GM12872 (cell line): ENCODE measurements around the gene KRTAP5-7.

Experiments
- CTCF ChIP-seq: IDR thresholded peaks from 3 replicates; pipeline ENCODE4 v1.5.1; 2011; ENCODE audit warnings: low read depth, mild to moderate bottlenecking, low read length, moderate library complexity; ENCODE audit not compliant: insufficient read depth

Gene KRTAP5-7

DNA sequence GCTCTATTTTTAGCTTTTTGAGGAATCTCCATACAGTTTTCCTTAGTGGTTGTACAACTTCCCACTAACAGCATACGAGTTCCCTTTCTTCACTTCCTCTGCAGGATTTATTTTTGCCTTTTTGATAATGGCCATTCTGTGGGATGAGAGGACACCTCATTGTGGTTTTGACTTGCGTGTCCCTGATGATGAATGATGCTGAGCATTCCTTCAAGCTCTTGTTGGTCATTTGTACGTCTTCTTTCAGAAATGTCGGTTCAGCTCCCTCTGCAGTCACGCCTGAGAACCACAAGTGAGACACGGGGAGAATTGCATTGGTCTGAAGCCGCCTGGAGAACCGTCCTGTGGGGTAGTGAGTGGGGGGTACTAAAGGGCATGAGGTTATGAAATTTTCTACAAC is 36.3 kb downstream of the KRTAP5-7 start:
- TF ChIP-seq CTCF, result peak; percentile 65

GRCh38 chr11:71564430-71564829 is 37.4 kb downstream of the KRTAP5-7 start:
- TF ChIP-seq CTCF, result no peak

DNA sequence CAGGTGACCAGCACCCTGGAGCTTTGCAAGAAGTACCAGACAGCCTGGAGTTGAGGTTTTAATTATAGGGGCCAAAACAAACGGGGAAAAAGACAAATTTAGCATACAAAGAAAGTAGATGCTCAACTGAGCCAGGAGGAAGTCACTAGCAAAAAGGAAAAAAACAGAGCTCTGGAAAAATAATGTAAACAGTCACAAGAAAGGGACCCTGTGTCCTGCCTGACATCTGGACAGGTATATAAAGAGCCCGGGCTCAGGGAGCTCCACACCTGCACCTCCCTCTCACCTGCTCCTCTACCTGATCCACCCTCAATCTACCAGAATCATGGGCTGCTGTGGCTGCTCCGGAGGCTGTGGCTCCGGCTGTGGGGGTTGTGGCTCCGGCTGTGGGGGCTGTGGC is 38.2 kb downstream of the KRTAP5-7 start, which contains the start of gene KRTAP5-10:
KRTAP5-10 (plus strand) TSS at position 301 of the 400 bp plus-strand sequence; CDS start at position 326, 25 bp downstream.
- TF ChIP-seq CTCF, result no peak

DNA sequence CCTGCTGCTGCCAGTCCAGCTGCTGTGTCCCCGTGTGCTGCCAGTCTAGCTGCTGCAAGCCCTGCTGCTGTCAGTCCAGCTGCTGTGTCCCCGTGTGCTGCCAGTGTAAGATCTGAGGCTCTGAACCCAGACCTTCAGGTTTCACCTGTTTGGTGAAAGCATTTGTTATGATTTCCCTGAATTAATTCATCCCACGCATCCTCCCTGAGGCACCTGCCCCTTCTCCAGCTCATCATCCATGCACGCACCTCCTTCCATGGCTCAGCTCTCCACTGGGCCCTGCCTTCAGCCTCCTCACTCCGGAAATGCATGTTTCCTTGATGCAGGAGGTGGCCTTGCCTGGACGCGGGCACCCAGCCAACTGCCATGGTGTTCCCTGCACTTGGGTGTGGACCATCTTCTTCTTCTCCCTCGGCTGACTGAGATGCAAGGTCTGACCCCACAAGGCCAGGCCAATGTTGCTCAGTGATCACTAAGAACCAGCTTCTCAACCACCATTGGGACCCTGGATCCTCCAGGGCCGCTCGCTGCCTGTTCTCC is 39.1 kb downstream of the KRTAP5-7 start:
- TF ChIP-seq CTCF, result no peak

DNA sequence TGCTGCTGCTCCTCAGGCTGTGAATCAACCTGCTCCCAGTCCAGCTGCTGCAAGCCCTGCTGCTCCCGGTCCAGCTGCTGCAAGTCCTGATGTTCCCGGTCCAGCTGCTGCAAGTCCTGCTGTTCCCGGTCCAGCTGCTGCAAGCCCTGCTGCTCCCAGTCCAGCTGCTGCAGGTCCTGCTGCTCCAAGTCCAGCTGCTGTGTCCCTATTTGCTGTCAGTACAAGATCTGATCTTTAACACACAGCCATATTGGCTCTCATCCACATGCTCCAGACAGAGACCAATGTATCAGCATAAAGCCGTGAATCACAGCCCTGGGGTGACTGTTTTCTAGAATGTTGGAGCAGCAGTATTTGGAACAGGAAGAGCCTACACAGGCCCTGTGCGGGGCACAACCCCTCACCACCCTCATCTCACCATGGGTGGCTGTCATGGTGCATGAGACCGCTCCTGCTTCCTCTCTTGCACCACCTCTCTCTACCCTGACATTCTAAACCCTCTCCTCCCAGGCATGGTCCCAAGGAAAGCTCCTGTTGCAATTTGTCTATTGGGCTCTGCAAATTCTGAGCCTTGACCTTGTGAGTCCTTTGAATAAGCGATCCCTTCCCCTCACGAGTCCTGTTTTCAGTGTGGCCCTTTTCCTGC is 41.8 kb downstream of the KRTAP5-7 start:
- no peak for TF ChIP-seq CTCF

DNA sequence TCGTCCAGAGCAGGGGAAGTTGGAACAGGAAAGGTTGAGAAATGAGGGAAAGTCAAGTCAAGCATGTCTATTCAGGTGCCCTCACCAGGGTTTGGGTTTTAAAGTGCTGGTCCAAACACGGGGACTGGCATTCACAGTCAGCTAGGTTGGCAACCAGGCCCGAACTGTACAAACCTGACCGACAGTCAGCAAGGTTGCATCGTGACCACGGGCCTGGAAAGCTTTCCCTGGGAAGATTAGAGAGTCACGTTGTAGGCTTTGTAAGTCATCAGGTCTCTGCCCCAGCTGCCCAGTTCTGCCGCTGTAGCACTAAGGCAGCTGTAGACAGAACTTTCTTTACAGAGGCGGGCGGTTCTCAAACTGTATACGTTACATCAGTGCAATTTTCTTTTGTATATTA is 45.7 kb downstream of the KRTAP5-7 start:
- TF ChIP-seq CTCF, result no peak

- no peak for TF ChIP-seq CTCF
Measured at GRCh38 chr11:71574418-71574817, 47.4 kb downstream of the KRTAP5-7 start.
